Fibroblast of mammary gland (primary cell): ENCODE results near the gene TMEM19.
"Not testable (repeated sequence)": the region's sequence is repeated elsewhere in the genome, so short reads cannot be mapped to it uniquely, and the experiment has no call there.

Experiments
- DNase-seq: peaks from one replicate; pipeline ENCODE4 v3.0.0-alpha.2; 2010; ENCODE audit warnings: low read depth
- H3K4me3 ChIP-seq: 2 replicates; pipeline ENCODE4 v1.5.1; 2011; ENCODE audit warnings: low read depth, mild to moderate bottlenecking, low read length, moderate library complexity; ENCODE audit not compliant: control insufficient read depth
- TF ChIP-seq, protein P1 (sequence below): conservative IDR thresholded peaks from 2 replicates; pipeline ENCODE4 v1.5.1; 2011; ENCODE audit warnings: low read depth, low read length, inconsistent platforms; ENCODE audit not compliant: control insufficient read depth, insufficient read depth

The TMEM19 gene

DNA sequence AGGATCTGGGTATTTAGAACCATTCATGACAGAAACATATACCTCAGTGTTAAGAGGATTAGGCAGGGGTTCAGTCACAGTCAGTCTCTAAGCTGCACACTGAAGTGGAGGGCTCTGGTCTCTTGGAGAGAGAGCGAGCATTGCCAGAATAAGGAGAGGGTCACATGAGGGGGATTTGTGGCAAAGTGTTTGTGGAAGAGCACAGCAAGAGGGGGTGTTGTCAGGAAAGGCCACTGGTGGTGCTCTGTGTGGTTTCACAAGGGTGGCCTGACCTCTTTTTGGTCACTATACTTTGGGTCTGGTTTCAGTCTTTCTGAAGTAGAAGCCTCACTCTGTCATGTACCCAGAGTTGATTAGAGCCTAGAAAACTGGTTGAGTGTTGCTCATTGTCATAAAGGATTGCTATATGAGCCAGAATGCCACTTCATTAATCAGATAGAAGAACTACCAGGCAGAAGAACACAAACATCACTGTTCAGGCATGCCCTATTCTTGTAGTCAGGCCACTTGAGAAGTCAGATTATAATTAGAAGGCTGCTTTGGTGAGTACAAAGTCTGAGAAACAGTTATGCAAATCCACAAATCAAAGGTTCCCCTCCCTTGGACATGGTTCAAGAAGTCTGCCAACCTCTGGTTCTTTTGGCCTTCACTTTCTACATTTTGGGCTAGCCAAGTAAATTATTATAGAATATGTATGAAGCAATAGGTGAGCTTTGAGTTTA lies 8.4 kb downstream of the TMEM19 start:
- TF ChIP-seq, protein P1, sequence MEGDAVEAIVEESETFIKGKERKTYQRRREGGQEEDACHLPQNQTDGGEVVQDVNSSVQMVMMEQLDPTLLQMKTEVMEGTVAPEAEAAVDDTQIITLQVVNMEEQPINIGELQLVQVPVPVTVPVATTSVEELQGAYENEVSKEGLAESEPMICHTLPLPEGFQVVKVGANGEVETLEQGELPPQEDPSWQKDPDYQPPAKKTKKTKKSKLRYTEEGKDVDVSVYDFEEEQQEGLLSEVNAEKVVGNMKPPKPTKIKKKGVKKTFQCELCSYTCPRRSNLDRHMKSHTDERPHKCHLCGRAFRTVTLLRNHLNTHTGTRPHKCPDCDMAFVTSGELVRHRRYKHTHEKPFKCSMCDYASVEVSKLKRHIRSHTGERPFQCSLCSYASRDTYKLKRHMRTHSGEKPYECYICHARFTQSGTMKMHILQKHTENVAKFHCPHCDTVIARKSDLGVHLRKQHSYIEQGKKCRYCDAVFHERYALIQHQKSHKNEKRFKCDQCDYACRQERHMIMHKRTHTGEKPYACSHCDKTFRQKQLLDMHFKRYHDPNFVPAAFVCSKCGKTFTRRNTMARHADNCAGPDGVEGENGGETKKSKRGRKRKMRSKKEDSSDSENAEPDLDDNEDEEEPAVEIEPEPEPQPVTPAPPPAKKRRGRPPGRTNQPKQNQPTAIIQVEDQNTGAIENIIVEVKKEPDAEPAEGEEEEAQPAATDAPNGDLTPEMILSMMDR = no peak

DNA sequence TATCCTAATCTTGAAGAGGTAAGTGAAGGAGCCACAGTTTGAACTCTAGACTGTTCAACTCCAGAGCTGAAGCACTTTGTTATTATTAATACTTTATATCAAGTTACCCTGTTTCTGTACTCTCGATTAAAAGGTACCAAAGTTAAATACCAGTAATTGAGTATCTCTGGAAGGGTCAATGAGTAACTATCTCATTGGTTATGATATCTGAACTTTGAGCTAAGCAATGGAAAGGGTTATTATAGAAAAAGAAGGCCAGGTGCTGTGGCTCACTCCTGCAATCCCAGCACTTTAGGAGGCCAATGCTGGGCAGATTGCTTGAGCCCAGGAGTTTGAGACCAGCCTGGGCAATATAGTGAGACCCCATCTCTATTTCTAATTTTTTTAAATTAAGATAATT lies 9.9 kb downstream of the TMEM19 start:
- no peak for DNase-seq
- TF ChIP-seq, protein P1 = no peak
- H3K4me3 ChIP-seq = no peak overlapping the region

More for the DNA sequence above, 8.4 kb downstream of the TMEM19 start:
- no peak for DNase-seq
- no peak overlapping the region for H3K4me3 ChIP-seq

DNA sequence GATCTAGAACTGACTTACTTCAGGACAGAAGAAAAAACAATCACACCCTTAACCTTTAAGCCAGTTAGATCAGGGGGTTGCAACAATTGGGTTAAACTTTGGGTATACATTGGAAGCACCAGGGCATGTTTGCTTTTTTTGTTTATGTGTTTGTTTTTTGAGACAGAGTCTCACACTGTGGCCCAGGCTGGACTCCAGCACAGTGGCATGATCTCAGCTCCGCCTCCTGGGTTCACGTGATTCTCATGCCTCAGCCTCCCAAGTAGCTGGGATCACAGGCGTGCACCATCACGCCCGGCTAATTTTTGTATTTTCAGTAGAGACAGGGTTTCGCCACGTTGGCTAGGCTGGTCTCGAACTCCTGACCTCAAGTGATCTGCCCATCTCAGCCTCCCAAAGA lies 16.3 kb downstream of the TMEM19 start:
- DNase-seq, H3K4me3 ChIP-seq: not testable (repeated sequence)

DNA sequence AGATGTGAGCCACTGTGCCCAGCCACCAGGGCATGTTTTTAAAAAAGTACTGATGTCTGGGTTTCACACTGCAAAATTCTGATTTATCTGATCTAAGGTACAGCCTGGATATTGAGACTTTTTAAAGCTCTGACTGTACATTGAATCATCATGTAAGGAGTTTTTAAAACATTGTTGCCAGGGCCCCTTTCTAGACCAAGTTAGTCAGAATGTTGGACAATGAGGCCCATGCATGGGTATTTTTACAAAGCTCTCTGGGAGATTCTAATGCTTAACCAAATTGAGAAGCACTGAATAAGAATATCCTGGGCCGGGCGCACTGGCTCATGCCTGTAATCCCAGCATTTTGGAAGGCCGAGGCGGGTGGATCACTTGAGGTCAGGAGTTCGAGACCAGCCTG lies 16.7 kb downstream of the TMEM19 start:
- H3K4me3 ChIP-seq = no peak overlapping the region
- TF ChIP-seq, protein P1 = no peak
- no peak for DNase-seq

DNA sequence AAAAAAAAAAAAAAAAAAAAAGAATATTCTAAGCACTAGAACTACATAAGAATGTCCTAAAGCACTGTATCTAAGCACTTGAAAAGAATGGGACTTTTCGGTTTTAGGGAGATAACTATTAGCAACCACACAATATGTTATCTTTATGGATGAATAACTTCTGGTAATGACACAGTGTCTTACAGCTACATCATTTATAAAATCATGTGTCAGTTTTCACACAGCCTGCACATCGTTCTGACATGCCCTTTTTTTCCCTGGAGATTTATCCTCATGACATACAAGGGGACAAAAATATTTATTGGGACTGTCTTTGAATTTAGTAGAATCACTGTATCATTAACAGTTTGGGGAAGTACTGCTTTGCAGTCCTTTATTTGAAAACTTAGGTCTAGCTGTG lies 17.3 kb downstream of the TMEM19 start:
- H3K4me3 ChIP-seq = no peak overlapping the region
- DNase-seq = no peak
- TF ChIP-seq, protein P1 = no peak

DNA sequence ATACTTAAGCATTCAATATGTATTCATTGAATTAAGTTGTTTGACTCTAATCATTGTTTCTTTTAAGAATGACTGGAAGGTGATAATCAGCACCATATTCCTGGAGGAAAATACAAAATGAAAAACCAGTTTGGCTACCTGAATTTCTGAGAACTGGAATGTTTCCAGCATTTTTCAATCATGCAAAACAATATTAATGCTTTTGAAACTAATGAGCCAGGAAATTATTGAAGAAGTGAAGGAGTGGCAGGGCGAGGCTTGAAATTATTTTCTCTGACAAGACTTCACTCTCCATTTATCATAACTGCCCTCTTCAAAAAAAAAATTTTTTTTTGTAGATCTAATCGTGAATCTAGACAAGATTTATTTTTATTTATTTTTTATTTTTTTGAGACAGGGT lies 19.0 kb downstream of the TMEM19 start:
- DNase-seq = no peak
- TF ChIP-seq, protein P1 = no peak
- H3K4me3 ChIP-seq = no peak overlapping the region

DNA sequence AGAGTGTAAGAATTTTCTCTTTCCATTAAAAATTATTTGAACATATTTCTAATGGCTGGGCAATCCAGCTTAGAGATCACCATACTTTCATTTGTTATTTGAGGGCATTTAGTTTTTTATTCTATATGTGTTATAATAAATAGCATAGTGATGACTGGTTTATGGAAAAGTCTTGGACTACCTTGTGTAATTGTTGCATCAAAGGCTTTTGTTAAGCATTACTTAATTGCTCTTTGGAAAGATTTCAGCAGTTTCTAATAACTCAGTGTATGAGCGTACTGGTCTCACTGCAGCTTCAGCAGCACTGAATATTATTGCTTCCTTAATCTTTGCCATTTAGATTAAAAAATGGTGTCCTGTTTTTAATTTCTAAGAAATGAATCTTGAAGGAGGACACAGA lies 22.8 kb downstream of the TMEM19 start:
- no peak overlapping the region for H3K4me3 ChIP-seq
- TF ChIP-seq, protein P1 = no peak
- peak; percentile 69 for DNase-seq
